GM12878 (cell line): Measurements from ENCODE around the gene LARGE1. TPM values are rescaled to one million over a fixed set of nuclear protein-coding genes. Genes with fewer than 3 reads are reported as not detected.

Experiments used
- ATAC-seq: fragments of 200-7000 bp; cut with Tn5 transposase; 3 replicates; pipeline ENCODE4 v1.9.1; 2020; ENCODE audit warnings: mild to moderate bottlenecking, moderate library complexity
- BruUV-seq: library from RNA; stranded (reverse); fragments of 400-500 nt; replicated peaks from 2 replicates; lab custom pipeline; 2021; lab: Mats Ljungman, UMichigan
- CTCF ChIA-PET: fragments of 300-600 bp; sonication (Branson Sonifier 250); formaldehyde crosslinking; extraction: SDS; loops from one replicate; lab custom pipeline; 2021; ENCODE audit warnings: inconsistent platforms; lab: Yijun Ruan, JAX
- POLR2A ChIA-PET: fragments of 350-600 bp; formaldehyde crosslinking; extraction: SDS; loops from one replicate; lab custom pipeline; 2021; ENCODE audit warnings: inconsistent platforms; lab: Charles Lee
- RAD21 ChIA-PET: fragments of 300-600 bp; sonication (Branson Sonifier 250); formaldehyde crosslinking; loops from one replicate; lab custom pipeline; 2023; ENCODE audit warnings: antibody characterized with exemption; ENCODE audit not compliant: unreplicated experiment; lab: Charles Lee
- SMC1A ChIA-PET: fragments of 300-600 bp; sonication (Branson Sonifier 250); formaldehyde crosslinking; loops from one replicate; lab custom pipeline; 2023; ENCODE audit not compliant: unreplicated experiment, uncharacterized antibody; lab: Charles Lee
- DNase-seq: peaks from one replicate; pipeline ENCODE4 v3.0.0-alpha.2; 2011; ENCODE audit warnings: low read depth, low spot score
- FAIRE-seq: peaks from 3 replicates; lab custom pipeline; 2011; peaks lifted over from hg19 to GRCh38; lab: Jason Lieb, UNC
- H2AFZ ChIP-seq: 2 replicates; pipeline ENCODE4 v1.6.0; 2011; ENCODE audit warnings: low read depth, low read length, control low read depth; ENCODE audit not compliant: control insufficient read depth
- H3K27ac ChIP-seq: 2 replicates; pipeline ENCODE4 v1.5.1; 2011; ENCODE audit warnings: control low read depth; ENCODE audit not compliant: control insufficient read depth, insufficient read depth
- H3K27me3 ChIP-seq, 2 experiments: replicated peaks in 1 of 2; 2 replicates each; pipeline versions ENCODE4 v1.6.0 to v1.6.1; 2011; ENCODE audit warnings: low read length in 1 of 2; ENCODE audit not compliant: control insufficient read depth in 2 of 2, insufficient read depth in 2 of 2
- H3K36me3 ChIP-seq, 2 experiments: 2 replicates each; pipeline ENCODE4 v1.5.1; 2011; ENCODE audit warnings: low read length in 1 of 2; ENCODE audit not compliant: control insufficient read depth in 2 of 2, insufficient read depth in 2 of 2
- H3K4me1 ChIP-seq: 2 replicates; pipeline ENCODE4 v1.6.1; 2011; ENCODE audit warnings: mild to moderate bottlenecking, low read length, moderate library complexity, mixed read lengths; ENCODE audit not compliant: control insufficient read depth, insufficient read depth
- H3K4me2 ChIP-seq: 2 replicates; pipeline ENCODE4 v1.6.0; 2011; ENCODE audit warnings: control low read depth; ENCODE audit not compliant: control insufficient read depth, insufficient read depth
- H3K4me3 ChIP-seq: fragments of 200-600 bp; sonication (generic); 2 replicates; pipeline ENCODE4 v1.5.1; 2016
- H3K79me2 ChIP-seq: 2 replicates; pipeline ENCODE4 v1.6.0; 2011; ENCODE audit warnings: low read length; ENCODE audit not compliant: control insufficient read depth, insufficient read depth
- H3K9ac ChIP-seq: 2 replicates; pipeline ENCODE4 v1.8.0; 2011; ENCODE audit warnings: low read length, control low read depth, mixed read lengths; ENCODE audit not compliant: control insufficient read depth, insufficient read depth
- H3K9me3 ChIP-seq: replicated peaks from 3 replicates; pipeline ENCODE4 v1.5.1; 2011; ENCODE audit warnings: mild to moderate bottlenecking, low read length; ENCODE audit not compliant: control insufficient read depth, insufficient read depth
- H4K20me1 ChIP-seq: 2 replicates; pipeline ENCODE4 v1.6.0; 2011; ENCODE audit not compliant: control insufficient read depth, insufficient read depth
- BCLAF1 ChIP-seq: fragments of 450-650 bp; IDR thresholded peaks from 2 replicates; pipeline ENCODE4 v1.6.1; 2017; ENCODE audit warnings: antibody characterized with exemption, mild to moderate bottlenecking, moderate library complexity
- BHLHE40 ChIP-seq, 2 experiments: fragments of 450-650 bp in 1 of 2; IDR thresholded peaks; 2 replicates each; pipeline ENCODE4 v1.6.1; 2011 to 2017; ENCODE audit warnings: low read depth in 2 of 2, borderline replicate concordance in 1 of 2, improper control_type of control experiment in 1 of 2, low read length in 1 of 2, mild to moderate bottlenecking in 1 of 2
- CUX1 ChIP-seq: IDR thresholded peaks from 2 replicates; pipeline ENCODE4 v1.6.1; 2012; ENCODE audit warnings: improper control_type of control experiment, low read depth, low read length; ENCODE audit not compliant: insufficient replicate concordance
- NR2F1 ChIP-seq: fragments of 450-650 bp; conservative IDR thresholded peaks from 2 replicates; pipeline ENCODE4 v1.6.1; 2017; ENCODE audit warnings: mild to moderate bottlenecking
- RCOR1 ChIP-seq: conservative IDR thresholded peaks from 2 replicates; pipeline ENCODE4 v1.6.1; 2012; ENCODE audit warnings: low read depth, low read length, improper control_type of control experiment
- SPI1 ChIP-seq: IDR thresholded peaks from 2 replicates; pipeline ENCODE4 v1.6.1; 2011; ENCODE audit warnings: low read depth, mild to moderate bottlenecking, low read length, moderate library complexity, borderline replicate concordance; ENCODE audit not compliant: insufficient read depth
- ZNF217 ChIP-seq: fragments of 450-650 bp; IDR thresholded peaks from 2 replicates; pipeline ENCODE4 v1.6.1; 2017; ENCODE audit warnings: antibody characterized with exemption, mild to moderate bottlenecking
- WGBS: methylation state at CpG from one replicate; pipeline ENCODE4 v1.1.6; 2016; ENCODE audit warnings: low lambda C conversion rate; ENCODE audit not compliant: insufficient replicate concordance, insufficient coverage; ENCODE audit errors: missing lambda C conversion rate; 5-methylcytosine and 5-hydroxymethylcytosine counted together
- in situ Hi-C: fragments of 300-500 bp; cut with MboI; formaldehyde crosslinking; loops from 9 replicates; pipeline ENCODE4 v1.14.3; 2018; ENCODE audit warnings: mixed read lengths
- intact Hi-C: fragments of 100-400 bp; cut with micrococcal nuclease; formaldehyde crosslinking; loops from one replicate; pipeline ENCODE4 v1.14.2; 2022; ENCODE audit not compliant: unreplicated experiment
- polyA plus RNA-seq, 11 experiments: library from polyadenylated mRNA; depleted of rRNA in 4 of 11; unstranded in 6 of 11; stranded (reverse) in 5 of 11; fragments of >200 nt; fragmentation: Nextera tagmentation in 4 of 11; fragmentation: Illumina TruSeq in 1 of 11; extraction: Ambion mirVana in 4 of 11; extraction: Trizol in 1 of 11; gene quantifications; 1 replicate in 1 of 11; 2 replicates in 10 of 11; pipeline versions ENCODE4 v1.2.1 to v1.2.3, GENCODE V29; 2011 to 2016; ENCODE audit warnings: inconsistent platforms in 2 of 11, missing spikeins in 2 of 11, low read depth in 1 of 11
- total RNA-seq, 4 experiments: library from RNA; depleted of rRNA in 3 of 4; stranded (reverse); fragments of >200 nt in 3 of 4; fragmentation: Illumina TruSeq in 1 of 4; extraction: Trizol in 1 of 4; gene quantifications; 2 replicates each; pipeline versions ENCODE4 v1.2.1 to v1.2.3, GENCODE V29; 2013 to 2021

The LARGE1 gene
- total and polyA plus RNA-seq, 10 of the 15 experiments (the other 5 are each of a cell fraction or from before 2014, with no cell fraction given): 3.2 to 41.4 (median 17.3) TPM

DNA sequence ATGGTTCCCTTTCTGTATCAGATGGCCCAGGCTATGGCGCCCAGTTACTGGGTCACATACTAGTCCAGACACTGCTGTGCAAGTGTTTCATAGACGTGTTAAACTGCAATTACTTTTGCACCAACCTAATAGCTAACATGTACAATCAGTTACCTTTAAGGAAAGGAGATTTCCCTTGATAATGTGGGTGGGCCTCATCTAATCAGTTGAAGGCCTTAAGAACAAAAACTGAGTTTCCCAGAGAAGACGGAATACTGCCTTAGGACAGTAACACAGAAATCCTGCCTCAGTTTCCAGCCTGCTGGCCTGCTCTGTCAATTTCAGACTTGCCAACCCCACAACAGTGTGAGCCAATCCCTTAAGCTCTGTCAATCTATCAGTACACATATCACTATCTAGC is 632.2 kb downstream of the LARGE1 start:
- Histone ChIP-seq H4K20me1 (no peaks in the 10 kb centered on the region), H3K27me3 (no peaks in the 10 kb centered on the region), H3K4me2 (no peak overlapping the region), H3K79me2 (no peaks in the 10 kb centered on the region), H2AFZ (no peak overlapping the region), H3K9me3 (no peaks in the 10 kb centered on the region), H3K4me1 (no peaks in the 10 kb centered on the region), H3K4me3 (no peak overlapping the region), H3K36me3 (no peaks in the 10 kb centered on the region; a peak in 1 of 4 replicates), H3K27ac (no peak overlapping the region), H3K9ac (no peak overlapping the region)
- no peak for TF ChIP-seq SPI1
- no TSS peak for BruUV-seq
- SMC1A ChIA-PET: interaction anchor here (0.9 to 2.1 kb wide), 5 partner anchors 12 to 234 kb away, joined by 3 to 6 read pairs (median 3); no protein-coding TSS in a partner anchor
- CTCF ChIA-PET: interaction anchor here (0.7 to 1.6 kb wide), 6 partner anchors 10 to 287 kb away, joined by 3 to 6 read pairs (median 4); no protein-coding TSS in a partner anchor
- no peak for ATAC-seq
- no peak for FAIRE-seq
- RAD21 ChIA-PET: no interaction called here
- intact Hi-C loops (no loop called here), in situ Hi-C loops (no loop called here)
- POLR2A ChIA-PET: interaction anchor here (1.6 kb wide), 1 partner anchor 12 kb away, joined by 3 read pairs; no protein-coding TSS in a partner anchor
- DNase-seq: no peak
- 62% methylated on average over 3 of the region's 3 CpGs for WGBS

GRCh38 chr22:33275073-33275443 is 645.2 kb downstream of the LARGE1 start:
- Histone ChIP-seq H3K4me3 (no peak overlapping the region), H2AFZ (no peak overlapping the region), H3K4me1 (peaks cover 43% of the 10 kb centered on the region), H3K79me2 (no peaks in the 10 kb centered on the region), H4K20me1 (no peaks in the 10 kb centered on the region), H3K27me3 (no peaks in the 10 kb centered on the region), H3K9me3 (no peaks in the 10 kb centered on the region), H3K9ac (no peak overlapping the region), H3K4me2 (no peak overlapping the region), H3K36me3 (no peaks in the 10 kb centered on the region), H3K27ac (no peak overlapping the region)
- ChIA-PET POLR2A (no interaction called here), RAD21 (interaction anchor here (0.9 to 9.6 kb wide), 8 partner anchors 21 to 257 kb away, joined by 3 to 167 read pairs (median 13); no protein-coding TSS in a partner anchor), SMC1A (interaction anchor here (0.8 to 10.9 kb wide), 15 partner anchors 11 to 257 kb away, joined by 3 to 156 read pairs (median 14); no protein-coding TSS in a partner anchor), CTCF (interaction anchor here (0.6 to 10.6 kb wide), 21 partner anchors 11 to 410 kb away, joined by 3 to 157 read pairs (median 7); no protein-coding TSS in a partner anchor)
- no TSS peak for BruUV-seq
- ATAC-seq (no peak), FAIRE-seq (no peak), DNase-seq (no peak)
- in situ Hi-C loops (no loop called here), intact Hi-C loops (loop anchor here (2.0 kb wide), 2 partner anchors 64 to 256 kb away; no protein-coding TSS in a partner anchor)
- TF ChIP-seq ZNF217 (no peak), RCOR1 (no peak), BHLHE40 (IDR thresholded peaks at IDR 0.05; ENCODE audit: borderline replicate concordance in 1 of 2, low read depth in 2 of 2, low read length in 1 of 2) (no peak), NR2F1 (no peak), BCLAF1 (no peak), CUX1 (no peak)
- 95% methylated on average over 2 of the region's 2 CpGs for WGBS
